LNCaP clone FGC (cell line): ENCODE data around the gene BORCS5.

Experiments
- DNase-seq: peaks from one replicate; pipeline ENCODE4 v3.0.0-alpha.2; 2011; ENCODE audit warnings: low read depth
- H3K4me3 ChIP-seq: 2 replicates; pipeline ENCODE4 v1.5.1; 2011; ENCODE audit warnings: mild to moderate bottlenecking, low read depth, low read length, control low read depth
- TF ChIP-seq, protein P1 (sequence below): IDR thresholded peaks from 2 replicates; pipeline ENCODE4 v1.5.1; 2012; ENCODE audit warnings: mild to moderate bottlenecking; ENCODE audit not compliant: control insufficient read depth, insufficient read depth; ENCODE audit errors: extremely low read depth

The BORCS5 gene

DNA sequence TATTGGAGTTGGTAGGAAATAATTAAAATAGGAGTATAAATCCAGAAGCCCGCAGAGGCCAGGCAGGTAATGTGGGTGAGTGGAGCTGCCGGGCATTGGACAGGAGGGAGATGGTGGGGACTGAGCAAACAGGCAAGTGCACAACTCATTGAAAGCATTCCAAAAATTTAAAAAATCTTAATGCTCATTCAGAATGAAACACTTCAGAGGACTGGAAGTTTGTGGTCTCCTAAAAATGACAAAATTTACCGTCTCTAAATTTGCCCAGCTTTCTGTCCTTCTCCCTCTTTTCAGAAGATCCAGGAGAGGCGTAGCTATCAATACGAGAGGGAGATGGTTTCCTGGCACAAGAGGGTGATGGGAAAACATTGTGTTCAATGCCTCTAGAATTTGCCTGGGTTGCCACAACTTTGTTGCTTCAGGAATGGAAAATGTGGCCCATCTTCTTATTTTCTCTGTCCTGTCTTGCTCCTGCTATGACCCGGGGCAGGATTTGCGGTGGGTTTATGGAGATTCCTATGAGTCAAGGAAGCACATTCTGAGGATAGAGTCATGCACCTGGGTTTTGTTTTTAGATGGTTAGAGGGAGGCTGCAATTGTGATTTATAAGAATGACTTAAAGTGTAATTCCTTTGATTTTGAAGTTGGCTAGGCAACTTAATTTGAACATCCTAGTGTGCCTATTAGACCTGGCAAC, 72.2 kb downstream of the BORCS5 start:
- no peak for DNase-seq
- TF ChIP-seq, protein P1, sequence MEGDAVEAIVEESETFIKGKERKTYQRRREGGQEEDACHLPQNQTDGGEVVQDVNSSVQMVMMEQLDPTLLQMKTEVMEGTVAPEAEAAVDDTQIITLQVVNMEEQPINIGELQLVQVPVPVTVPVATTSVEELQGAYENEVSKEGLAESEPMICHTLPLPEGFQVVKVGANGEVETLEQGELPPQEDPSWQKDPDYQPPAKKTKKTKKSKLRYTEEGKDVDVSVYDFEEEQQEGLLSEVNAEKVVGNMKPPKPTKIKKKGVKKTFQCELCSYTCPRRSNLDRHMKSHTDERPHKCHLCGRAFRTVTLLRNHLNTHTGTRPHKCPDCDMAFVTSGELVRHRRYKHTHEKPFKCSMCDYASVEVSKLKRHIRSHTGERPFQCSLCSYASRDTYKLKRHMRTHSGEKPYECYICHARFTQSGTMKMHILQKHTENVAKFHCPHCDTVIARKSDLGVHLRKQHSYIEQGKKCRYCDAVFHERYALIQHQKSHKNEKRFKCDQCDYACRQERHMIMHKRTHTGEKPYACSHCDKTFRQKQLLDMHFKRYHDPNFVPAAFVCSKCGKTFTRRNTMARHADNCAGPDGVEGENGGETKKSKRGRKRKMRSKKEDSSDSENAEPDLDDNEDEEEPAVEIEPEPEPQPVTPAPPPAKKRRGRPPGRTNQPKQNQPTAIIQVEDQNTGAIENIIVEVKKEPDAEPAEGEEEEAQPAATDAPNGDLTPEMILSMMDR = no peak
- H3K4me3 ChIP-seq = no peak overlapping the region

DNA sequence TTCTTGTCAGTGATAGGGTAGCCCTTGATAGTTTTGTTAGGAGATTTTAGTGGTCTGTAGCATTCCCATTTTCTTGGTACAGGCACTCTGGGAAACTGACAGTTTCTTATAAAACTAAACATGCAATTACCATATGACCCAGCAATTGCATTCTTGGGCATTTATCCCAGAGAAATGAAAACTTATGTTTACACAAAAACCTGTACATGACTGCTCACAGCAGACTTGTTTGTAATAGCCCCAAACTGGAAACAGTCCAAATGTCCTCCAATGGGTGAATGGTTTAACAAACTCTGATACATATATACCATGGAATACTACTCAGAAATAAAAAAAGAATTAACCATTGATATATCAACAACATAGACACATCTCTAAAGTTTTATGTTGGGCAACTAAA, 75.5 kb downstream of the BORCS5 start:
- no peak overlapping the region for H3K4me3 ChIP-seq
- TF ChIP-seq, protein P1 = no peak
- DNase-seq = peak; percentile 99

DNA sequence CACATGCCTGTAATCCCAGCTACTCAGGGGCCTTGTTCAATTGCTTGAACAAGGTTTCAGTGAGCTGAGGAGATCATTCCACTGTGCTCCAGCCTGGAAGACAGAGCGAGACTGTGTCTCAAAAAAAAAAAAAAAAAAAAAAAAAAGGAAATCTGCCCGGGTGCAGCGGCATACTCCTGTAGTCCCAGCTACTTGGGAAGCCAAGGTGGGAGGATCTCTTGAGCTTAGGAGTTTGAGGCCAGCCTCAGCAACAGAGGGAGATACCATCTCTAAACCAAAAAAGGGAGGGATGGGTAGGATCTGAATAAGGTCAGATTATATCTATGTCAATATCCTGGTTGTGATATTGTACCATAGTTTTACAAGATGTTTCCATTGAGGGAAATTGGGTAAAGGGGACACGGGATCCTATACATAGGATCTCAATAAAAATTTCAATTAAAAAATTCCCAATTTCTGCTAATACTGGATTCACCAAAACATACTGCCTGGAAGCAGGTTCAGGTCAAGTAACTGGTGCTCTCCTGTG, 76.4 kb downstream of the BORCS5 start:
- DNase-seq = peak; percentile 93
- peak overlapping the region; percentile 20; the same call in 1 of the 2 replicates for H3K4me3 ChIP-seq
- TF ChIP-seq, protein P1 = no peak

DNA sequence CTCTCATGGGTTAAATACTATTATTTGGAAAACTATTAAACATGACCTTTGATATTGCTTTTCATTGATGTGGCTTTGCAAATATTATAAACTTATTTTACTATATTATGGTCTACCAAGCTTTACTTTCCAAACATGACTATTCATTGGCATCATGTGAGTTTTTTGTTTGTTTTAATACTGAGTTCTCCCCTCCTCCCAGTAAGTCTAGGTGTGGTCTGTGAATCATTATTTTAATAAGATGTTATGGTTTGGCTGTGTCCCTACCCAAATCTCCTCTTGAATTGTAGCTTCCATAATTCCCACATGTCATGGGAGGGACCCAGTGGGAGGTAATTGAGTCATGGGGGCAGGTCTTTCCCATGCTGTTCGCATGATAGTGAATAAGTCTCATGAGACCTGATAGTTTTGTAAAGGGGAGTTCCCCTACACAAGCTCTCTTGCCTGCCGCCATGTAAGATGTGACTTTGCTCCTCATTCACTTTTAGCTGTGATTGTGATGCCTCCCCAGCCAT, 80.0 kb downstream of the BORCS5 start:
- TF ChIP-seq, protein P1 = no peak
- H3K4me3 ChIP-seq = no peak overlapping the region
- no peak for DNase-seq

DNA sequence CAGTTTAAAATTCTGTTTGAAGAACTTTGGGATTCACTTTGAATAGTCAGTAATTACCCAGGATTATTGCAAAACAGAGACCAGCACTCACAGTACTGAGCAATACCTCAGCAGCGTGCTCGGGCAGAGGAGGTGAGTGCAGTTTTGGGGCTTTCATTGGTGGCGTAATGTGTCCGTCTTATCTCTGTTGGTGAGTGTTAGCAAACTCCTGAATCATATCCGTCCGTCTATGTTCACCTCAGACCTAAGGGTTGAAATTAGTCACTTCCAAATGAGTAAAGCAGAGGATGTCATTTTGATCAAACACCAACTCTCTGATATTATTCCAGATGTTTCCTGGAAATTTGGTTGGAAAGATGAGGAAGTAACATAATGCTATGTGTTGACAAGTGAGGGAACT, 82.8 kb downstream of the BORCS5 start:
- DNase-seq = no peak
- TF ChIP-seq, protein P1 = no peak
- no peak overlapping the region for H3K4me3 ChIP-seq

DNA sequence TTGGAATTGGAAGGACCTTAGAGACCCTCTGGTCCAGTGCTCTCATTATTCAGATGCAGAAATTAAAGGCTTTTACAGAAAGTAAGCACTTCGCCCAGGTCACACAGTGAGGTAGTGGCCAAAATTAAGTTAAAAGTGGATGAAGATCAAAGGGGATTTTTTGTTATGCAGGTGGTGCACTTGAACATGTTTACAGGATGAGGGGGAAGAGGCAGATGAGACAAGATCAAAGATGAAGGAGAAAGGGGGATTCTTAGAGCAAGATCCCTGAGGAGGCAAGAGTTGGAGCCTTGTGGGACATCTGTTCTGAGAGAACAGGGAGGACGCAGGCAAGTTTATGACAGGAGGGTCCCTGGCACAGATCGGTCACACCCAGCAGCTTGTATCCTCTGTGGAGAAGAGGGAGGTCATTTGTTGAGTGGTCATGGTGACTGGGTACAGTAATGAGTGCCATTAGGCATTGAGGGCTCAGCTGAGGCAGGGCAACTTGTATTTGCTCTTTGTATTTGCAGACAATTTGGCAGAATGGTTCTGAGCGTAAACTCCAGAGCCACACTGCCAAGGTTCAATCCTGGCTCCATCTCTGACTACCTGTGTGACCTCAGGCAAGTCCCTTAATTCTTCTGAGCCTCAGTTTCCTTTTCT, 84.0 kb downstream of the BORCS5 start:
- TF ChIP-seq, protein P1 = no peak
- H3K4me3 ChIP-seq = no peak overlapping the region
- no peak for DNase-seq
